Measurements from ENCODE around the gene MYO3A.
"Not testable (repeated sequence)": the region's sequence is repeated elsewhere in the genome, so short reads cannot be mapped to it uniquely, and the experiment has no call there.

MYO3A gene

GRCh38 chr10:26057466-26057865, 123.4 kb downstream of the MYO3A start:
- H3K27ac ChIP-seq, result no peak overlapping the region
- DNase-seq (ENCODE audit: low read depth, low spot score), result no peak

- no peak for DNase-seq (ENCODE audit: low read depth, low spot score)
- H3K27ac ChIP-seq, result no peak overlapping the region
Observed at GRCh38 chr10:26064106-26064505, 130.1 kb downstream of the MYO3A start.

GRCh38 chr10:26067680-26068079, 133.7 kb downstream of the MYO3A start:
- DNase-seq (ENCODE audit: low read depth, low spot score), result no peak

GRCh38 chr10:26080971-26081370, 146.9 kb downstream of the MYO3A start:
- not testable (repeated sequence) for DNase-seq (ENCODE audit: low read depth, low spot score); H3K27ac ChIP-seq

More at GRCh38 chr10:26067680-26068079, 133.7 kb downstream of the MYO3A start:
- no peak overlapping the region for H3K27ac ChIP-seq

- no peak for DNase-seq (ENCODE audit: low read depth, low spot score)
- H3K27ac ChIP-seq, result no peak overlapping the region
Observed at GRCh38 chr10:26081459-26081858, 147.4 kb downstream of the MYO3A start.

GRCh38 chr10:26085549-26085948, 151.5 kb downstream of the MYO3A start:
- no peak for DNase-seq (ENCODE audit: low read depth, low spot score)
- H3K27ac ChIP-seq, result no peak overlapping the region

- no peak for DNase-seq (ENCODE audit: low read depth, low spot score)
- no peak overlapping the region for H3K27ac ChIP-seq
Observed at GRCh38 chr10:26087666-26088065, 153.6 kb downstream of the MYO3A start.

- H3K27ac ChIP-seq, result no peak overlapping the region
- DNase-seq (ENCODE audit: low read depth, low spot score), result no peak
Observed at GRCh38 chr10:26090026-26090425, 156.0 kb downstream of the MYO3A start.

GRCh38 chr10:26090762-26091161, 156.7 kb downstream of the MYO3A start:
- DNase-seq (ENCODE audit: low read depth, low spot score), result no peak
- no peak overlapping the region for H3K27ac ChIP-seq

GRCh38 chr10:26093229-26093628, 159.2 kb downstream of the MYO3A start:
- DNase-seq (ENCODE audit: low read depth, low spot score), result no peak
- H3K27ac ChIP-seq, result no peak overlapping the region

- no peak for DNase-seq (ENCODE audit: low read depth, low spot score)
- H3K27ac ChIP-seq, result no peak overlapping the region
Observed at GRCh38 chr10:26095781-26096180, 161.8 kb downstream of the MYO3A start.

- not testable (repeated sequence) for H3K27ac ChIP-seq; DNase-seq (ENCODE audit: low read depth, low spot score)
Observed at GRCh38 chr10:26097549-26097948, 163.5 kb downstream of the MYO3A start.

GRCh38 chr10:26112532-26112931, 178.5 kb downstream of the MYO3A start:
- DNase-seq (ENCODE audit: low read depth, low spot score), result no peak

GRCh38 chr10:26138613-26139012, 204.6 kb downstream of the MYO3A start:
- no peak for DNase-seq (ENCODE audit: low read depth, low spot score)
- H3K27ac ChIP-seq, result no peak overlapping the region

More at GRCh38 chr10:26112532-26112931, 178.5 kb downstream of the MYO3A start:
- H3K27ac ChIP-seq, result no peak overlapping the region

- H3K27ac ChIP-seq, result no peak overlapping the region
- DNase-seq (ENCODE audit: low read depth, low spot score), result no peak
Observed at GRCh38 chr10:26156019-26156418, 222.0 kb downstream of the MYO3A start.

GRCh38 chr10:26157734-26158133, 223.7 kb downstream of the MYO3A start:
- no peak for DNase-seq (ENCODE audit: low read depth, low spot score)

GRCh38 chr10:26169466-26169865, 235.4 kb downstream of the MYO3A start:
- H3K27ac ChIP-seq, result no peak overlapping the region
- no peak for DNase-seq (ENCODE audit: low read depth, low spot score)

More at GRCh38 chr10:26157734-26158133, 223.7 kb downstream of the MYO3A start:
- no peak overlapping the region for H3K27ac ChIP-seq

- DNase-seq (ENCODE audit: low read depth, low spot score), result no peak
- no peak overlapping the region for H3K27ac ChIP-seq
Observed at GRCh38 chr10:26172131-26172530, 238.1 kb downstream of the MYO3A start.

- no peak overlapping the region for H3K27ac ChIP-seq
- no peak for DNase-seq (ENCODE audit: low read depth, low spot score)
Observed at GRCh38 chr10:26173837-26174236, 239.8 kb downstream of the MYO3A start.

- no peak overlapping the region for H3K27ac ChIP-seq
Observed at GRCh38 chr10:26177341-26177740, 243.3 kb downstream of the MYO3A start.

GRCh38 chr10:26194275-26194674, 260.2 kb downstream of the MYO3A start:
- no peak overlapping the region for H3K27ac ChIP-seq
- DNase-seq (ENCODE audit: low read depth, low spot score), result no peak

More at GRCh38 chr10:26177341-26177740, 243.3 kb downstream of the MYO3A start:
- DNase-seq (ENCODE audit: low read depth, low spot score), result no peak

- no peak overlapping the region for H3K27ac ChIP-seq
- no peak for DNase-seq (ENCODE audit: low read depth, low spot score)
Observed at GRCh38 chr10:26197248-26197647, 263.2 kb downstream of the MYO3A start.

GRCh38 chr10:26198119-26198518, 264.1 kb downstream of the MYO3A start:
- no peak overlapping the region for H3K27ac ChIP-seq
- DNase-seq (ENCODE audit: low read depth, low spot score), result no peak

All from epithelial cell of prostate (primary cell).